Islet of Langerhans (tissue), 1 donor: ENCODE data around the gene ANTXR2.
"Not testable (repeated sequence)": the region's sequence is repeated elsewhere in the genome, so short reads cannot be mapped to it uniquely, and the experiment has no call there.

Source experiments
- FAIRE-seq: peaks from one replicate; lab custom pipeline; 2011; peaks lifted over from hg19 to GRCh38; lab: Jason Lieb, UNC

The ANTXR2 gene

GRCh38 chr4:79913581-79913980, 159.4 kb downstream of the ANTXR2 start:
- FAIRE-seq, result no peak

- FAIRE-seq, result no peak
Observed at GRCh38 chr4:79907001-79907400, 166.0 kb downstream of the ANTXR2 start.

GRCh38 chr4:79906303-79906702, 166.7 kb downstream of the ANTXR2 start:
- no peak for FAIRE-seq

GRCh38 chr4:79905212-79905611, 167.8 kb downstream of the ANTXR2 start:
- FAIRE-seq, result no peak

GRCh38 chr4:79904331-79904730, 168.7 kb downstream of the ANTXR2 start:
- FAIRE-seq, result no peak

GRCh38 chr4:79900182-79900581, 172.8 kb downstream of the ANTXR2 start:
- no peak for FAIRE-seq

- FAIRE-seq, result no peak
Observed at GRCh38 chr4:79899481-79899880, 173.5 kb downstream of the ANTXR2 start.

GRCh38 chr4:79898055-79898454, 175.0 kb downstream of the ANTXR2 start:
- FAIRE-seq, result no peak

- no peak for FAIRE-seq
Observed at GRCh38 chr4:79897174-79897573, 175.9 kb downstream of the ANTXR2 start.

- no peak for FAIRE-seq
Observed at GRCh38 chr4:79893456-79893855, 179.6 kb downstream of the ANTXR2 start.

- not testable (repeated sequence) for FAIRE-seq
Observed at GRCh38 chr4:79889026-79889425, 184.0 kb downstream of the ANTXR2 start.

GRCh38 chr4:79886557-79886956, 186.5 kb downstream of the ANTXR2 start:
- no peak for FAIRE-seq

- no peak for FAIRE-seq
Observed at GRCh38 chr4:79886021-79886420, 187.0 kb downstream of the ANTXR2 start.

- FAIRE-seq, result no peak
Observed at GRCh38 chr4:79883290-79883689, 189.7 kb downstream of the ANTXR2 start.

- no peak for FAIRE-seq
Observed at GRCh38 chr4:79882806-79883205, 190.2 kb downstream of the ANTXR2 start.

GRCh38 chr4:79881407-79881806, 191.6 kb downstream of the ANTXR2 start:
- FAIRE-seq, result no peak

GRCh38 chr4:79877511-79877910, 195.5 kb downstream of the ANTXR2 start:
- no peak for FAIRE-seq

- FAIRE-seq, result no peak
Observed at GRCh38 chr4:79875344-79875899, 197.6 kb downstream of the ANTXR2 start.

GRCh38 chr4:79874197-79874596, 198.8 kb downstream of the ANTXR2 start:
- no peak for FAIRE-seq

- FAIRE-seq, result no peak
Observed at GRCh38 chr4:79872738-79873137, 200.3 kb downstream of the ANTXR2 start.

- FAIRE-seq, result no peak
Observed at GRCh38 chr4:79871961-79872360, 201.1 kb downstream of the ANTXR2 start.

- FAIRE-seq, result no peak
Observed at GRCh38 chr4:79869597-79870237, 203.3 kb downstream of the ANTXR2 start.

GRCh38 chr4:79865201-79865597, 207.8 kb downstream of the ANTXR2 start:
- FAIRE-seq, result no peak

GRCh38 chr4:79864500-79865200, 208.4 kb downstream of the ANTXR2 start:
- no peak for FAIRE-seq
